HepG2 (cell line): ENCODE measurements around the gene CHCHD1. TPM values are rescaled to one million over a fixed set of nuclear protein-coding genes. Genes with fewer than 3 reads are reported as not detected.
A peak's percentile ranks its signal among the peaks of the same experiment; 100 is the strongest.

Experiments
- ARNT2 ChIP-seq: sonication (generic); formaldehyde crosslinking; IDR thresholded peaks from 2 replicates; pipeline ENCODE4 v1.8.0; 2022; ENCODE audit warnings: mild to moderate bottlenecking, low read depth, missing genetic modification reagents, moderate library complexity
- ATF7 ChIP-seq, 2 experiments: fragments of 450-650 bp in 1 of 2; sonication (generic) in 1 of 2; formaldehyde crosslinking in 1 of 2; IDR thresholded peaks; 2 replicates each; pipeline versions ENCODE4 v1.4.0 to v1.6.1; 2016 to 2020; ENCODE audit warnings: antibody characterized with exemption in 1 of 2, mild to moderate bottlenecking in 1 of 2, missing genetic modification reagents in 1 of 2
- E2F5 ChIP-seq: sonication (generic); formaldehyde crosslinking; conservative IDR thresholded peaks from 2 replicates; pipeline ENCODE4 v1.4.0; 2020; ENCODE audit warnings: missing genetic modification reagents
- ESRRA ChIP-seq: sonication (generic); formaldehyde crosslinking; IDR thresholded peaks from 2 replicates; pipeline ENCODE4 v1.5.1; 2020; ENCODE audit warnings: mild to moderate bottlenecking, low read depth, missing genetic modification reagents
- ETV6 ChIP-seq: sonication (generic); formaldehyde crosslinking; conservative IDR thresholded peaks from 2 replicates; pipeline ENCODE4 v1.4.0; 2020; ENCODE audit warnings: missing genetic modification reagents
- KMT2B ChIP-seq: IDR thresholded peaks from 2 replicates; pipeline ENCODE4 v1.6.1; 2016; ENCODE audit warnings: missing genetic modification reagents, missing compliant biosample characterization
- NFE2L2 ChIP-seq: fragments of 150-350 bp; IDR thresholded peaks from 2 replicates; pipeline ENCODE4 v1.6.1; 2014; ENCODE audit warnings: low read length
- SIX4 ChIP-seq: sonication (generic); formaldehyde crosslinking; IDR thresholded peaks from 2 replicates; pipeline ENCODE4 v1.4.0; 2020; ENCODE audit warnings: missing genetic modification reagents
- ZNF335 ChIP-seq: sonication (generic); formaldehyde crosslinking; IDR thresholded peaks from 2 replicates; pipeline ENCODE4 v1.4.0; 2020; ENCODE audit warnings: missing genetic modification reagents
- ZNF367 ChIP-seq: sonication (generic); formaldehyde crosslinking; IDR thresholded peaks from 2 replicates; pipeline ENCODE4 v1.4.0; 2020; ENCODE audit warnings: missing genetic modification reagents, borderline replicate concordance
- ZNF431 ChIP-seq: sonication (generic); formaldehyde crosslinking; IDR thresholded peaks from 2 replicates; pipeline ENCODE4 v1.9.0; 2022; ENCODE audit warnings: missing genetic modification reagents, low read depth, mild to moderate bottlenecking, borderline replicate concordance
- ZNF629 ChIP-seq: sonication (generic); formaldehyde crosslinking; conservative IDR thresholded peaks from 2 replicates; pipeline ENCODE4 v1.5.0; 2020; ENCODE audit warnings: missing genetic modification reagents
- polyA plus RNA-seq, 8 experiments: library from polyadenylated mRNA; depleted of rRNA in 3 of 8; stranded (reverse) in 7 of 8; unstranded in 1 of 8; fragments of >200 nt; fragmentation: Illumina TruSeq in 4 of 8; extraction: Trizol in 4 of 8; gene quantifications; 2 replicates each; pipeline versions ENCODE4 v1.2.1 to v1.2.3, GENCODE V29; 2011 to 2016; ENCODE audit warnings: low read depth in 4 of 8, missing spikeins in 1 of 8, mixed read lengths in 1 of 8; ENCODE audit not compliant: insufficient read depth in 1 of 8
- total RNA-seq, 5 experiments: library from RNA; depleted of rRNA; stranded (reverse); fragments of >200 nt; fragmentation: Illumina TruSeq; extraction: Trizol; gene quantifications; 2 replicates each; pipeline ENCODE4 v1.2.3, GENCODE V29; 2016; ENCODE audit warnings: low read depth in 1 of 5
- TF ChIP-seq, protein P1 (sequence below): sonication (generic); formaldehyde crosslinking; IDR thresholded peaks from 2 replicates; pipeline ENCODE4 v1.4.0; 2020; ENCODE audit warnings: mild to moderate bottlenecking, missing genetic modification reagents
- TF ChIP-seq, protein P2 (sequence below): IDR thresholded peaks from 2 replicates; pipeline ENCODE4 v1.6.1; 2016; ENCODE audit warnings: mild to moderate bottlenecking
- TF ChIP-seq, protein P3 (sequence below): sonication (generic); formaldehyde crosslinking; IDR thresholded peaks from 2 replicates; pipeline ENCODE4 v1.4.0; 2020; ENCODE audit warnings: missing genetic modification reagents

The CHCHD1 gene
- total and polyA plus RNA-seq, 2 of the 13 experiments (the other 11 are each of a cell fraction or from before 2014, with no cell fraction given) = 36.9 to 71.2 TPM

- TF ChIP-seq, protein P1, sequence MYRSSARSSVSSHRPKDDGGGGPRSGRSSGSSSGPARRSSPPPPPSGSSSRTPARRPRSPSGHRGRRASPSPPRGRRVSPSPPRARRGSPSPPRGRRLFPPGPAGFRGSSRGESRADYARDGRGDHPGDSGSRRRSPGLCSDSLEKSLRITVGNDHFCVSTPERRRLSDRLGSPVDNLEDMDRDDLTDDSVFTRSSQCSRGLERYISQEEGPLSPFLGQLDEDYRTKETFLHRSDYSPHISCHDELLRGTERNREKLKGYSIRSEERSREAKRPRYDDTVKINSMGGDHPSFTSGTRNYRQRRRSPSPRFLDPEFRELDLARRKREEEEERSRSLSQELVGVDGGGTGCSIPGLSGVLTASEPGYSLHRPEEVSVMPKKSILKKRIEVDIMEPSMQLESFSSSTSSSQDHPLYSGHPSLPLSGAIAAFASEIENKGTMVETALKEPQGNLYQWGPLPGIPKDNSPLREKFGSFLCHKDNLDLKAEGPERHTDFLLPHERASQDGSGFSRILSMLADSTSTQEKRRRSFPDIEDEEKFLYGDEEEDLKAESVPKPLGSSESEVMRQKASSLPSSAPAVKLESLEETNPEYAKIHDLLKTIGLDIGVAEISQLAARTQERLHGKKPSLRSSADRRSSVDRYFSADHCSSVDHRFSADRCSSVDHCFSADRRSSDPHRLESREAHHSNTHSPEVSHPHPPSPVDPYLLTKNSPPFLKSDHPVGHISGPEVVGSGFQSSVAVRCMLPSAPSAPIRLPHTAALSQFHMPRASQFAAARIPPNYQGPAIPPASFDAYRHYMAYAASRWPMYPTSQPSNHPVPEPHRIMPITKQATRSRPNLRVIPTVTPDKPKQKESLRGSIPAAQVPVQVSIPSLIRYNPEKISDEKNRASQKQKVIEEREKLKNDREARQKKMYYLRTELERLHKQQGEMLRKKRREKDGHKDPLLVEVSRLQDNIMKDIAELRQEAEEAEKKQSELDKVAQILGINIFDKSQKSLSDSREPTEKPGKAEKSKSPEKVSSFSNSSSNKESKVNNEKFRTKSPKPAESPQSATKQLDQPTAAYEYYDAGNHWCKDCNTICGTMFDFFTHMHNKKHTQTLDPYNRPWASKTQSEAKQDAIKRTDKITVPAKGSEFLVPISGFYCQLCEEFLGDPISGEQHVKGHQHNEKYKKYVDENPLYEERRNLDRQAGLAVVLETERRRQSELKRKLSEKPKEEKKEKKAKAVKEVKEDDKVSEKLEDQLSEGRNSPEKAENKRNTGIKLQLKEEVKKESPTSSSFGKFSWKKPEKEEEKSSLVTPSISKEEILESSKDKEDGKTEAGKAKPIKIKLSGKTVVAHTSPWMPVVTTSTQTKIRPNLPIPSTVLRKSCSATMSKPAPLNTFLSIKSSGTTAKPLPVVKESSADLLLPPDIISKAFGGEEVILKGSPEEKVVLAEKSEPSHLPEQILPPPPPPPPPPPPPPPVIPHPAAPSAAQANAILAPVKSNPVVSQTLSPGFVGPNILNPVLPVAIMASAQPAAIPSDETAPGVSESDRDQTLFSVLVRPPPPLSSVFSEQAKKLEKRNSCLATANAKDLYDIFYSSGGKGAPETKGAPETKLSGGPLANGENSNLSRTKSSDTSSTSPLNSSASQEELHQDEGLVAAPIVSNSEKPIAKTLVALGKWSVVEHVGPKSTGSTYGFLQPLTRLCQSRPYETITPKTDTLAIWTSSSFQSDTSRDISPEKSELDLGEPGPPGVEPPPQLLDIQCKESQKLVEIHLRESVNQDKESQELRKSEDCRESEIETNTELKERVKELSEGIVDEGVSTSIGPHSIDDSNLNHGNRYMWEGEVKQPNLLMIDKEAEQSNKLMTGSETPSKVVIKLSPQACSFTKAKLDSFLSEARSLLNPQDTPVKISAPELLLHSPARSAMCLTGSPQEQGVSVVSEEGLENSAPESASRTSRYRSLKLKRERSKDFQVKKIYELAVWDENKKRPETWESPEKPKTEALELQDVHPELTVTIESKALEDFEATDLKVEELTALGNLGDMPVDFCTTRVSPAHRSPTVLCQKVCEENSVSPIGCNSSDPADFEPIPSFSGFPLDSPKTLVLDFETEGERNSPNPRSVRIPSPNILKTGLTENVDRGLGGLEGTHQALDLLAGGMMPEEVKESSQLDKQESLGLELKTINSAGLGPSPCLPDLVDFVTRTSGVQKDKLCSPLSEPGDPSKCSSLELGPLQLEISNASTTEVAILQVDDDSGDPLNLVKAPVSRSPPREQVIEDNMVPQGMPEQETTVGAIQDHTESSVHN (CRISPR knock-in tag) = no peak
- TF ChIP-seq ZNF629 (CRISPR knock-in tag) (0 out of 2 replicates have a peak, but pooled peaks have one; percentile 5), SIX4 (CRISPR knock-in tag) (no peak), ESRRA (no peak), ETV6 (CRISPR knock-in tag) (no peak), KMT2B (CRISPR knock-in tag) (no peak), ZNF431 (CRISPR knock-in tag) (0 out of 2 replicates have a peak, but pooled peaks have one; percentile 53), ZNF335 (CRISPR knock-in tag) (0 out of 2 replicates have a peak, but pooled peaks have one; percentile 42), E2F5 (no peak), ZNF367 (CRISPR knock-in tag) (0 out of 2 replicates have a peak, but pooled peaks have one; percentile 63), NFE2L2 (no peak), ARNT2 (CRISPR knock-in tag) (no peak), ATF7 (IDR thresholded peaks at IDR 0.05) (no peak), ATF7 (CRISPR knock-in tag; IDR thresholded peaks at IDR 0.05) (no peak)
- TF ChIP-seq, protein P2, sequence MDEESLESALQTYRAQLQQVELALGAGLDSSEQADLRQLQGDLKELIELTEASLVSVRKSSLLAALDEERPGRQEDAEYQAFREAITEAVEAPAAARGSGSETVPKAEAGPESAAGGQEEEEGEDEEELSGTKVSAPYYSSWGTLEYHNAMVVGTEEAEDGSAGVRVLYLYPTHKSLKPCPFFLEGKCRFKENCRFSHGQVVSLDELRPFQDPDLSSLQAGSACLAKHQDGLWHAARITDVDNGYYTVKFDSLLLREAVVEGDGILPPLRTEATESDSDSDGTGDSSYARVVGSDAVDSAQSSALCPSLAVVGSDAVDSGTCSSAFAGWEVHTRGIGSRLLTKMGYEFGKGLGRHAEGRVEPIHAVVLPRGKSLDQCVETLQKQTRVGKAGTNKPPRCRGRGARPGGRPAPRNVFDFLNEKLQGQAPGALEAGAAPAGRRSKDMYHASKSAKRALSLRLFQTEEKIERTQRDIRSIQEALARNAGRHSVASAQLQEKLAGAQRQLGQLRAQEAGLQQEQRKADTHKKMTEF (CRISPR knock-in tag) = peak; percentile 53; the same call in 1 of the 2 replicates
- TF ChIP-seq, protein P3, sequence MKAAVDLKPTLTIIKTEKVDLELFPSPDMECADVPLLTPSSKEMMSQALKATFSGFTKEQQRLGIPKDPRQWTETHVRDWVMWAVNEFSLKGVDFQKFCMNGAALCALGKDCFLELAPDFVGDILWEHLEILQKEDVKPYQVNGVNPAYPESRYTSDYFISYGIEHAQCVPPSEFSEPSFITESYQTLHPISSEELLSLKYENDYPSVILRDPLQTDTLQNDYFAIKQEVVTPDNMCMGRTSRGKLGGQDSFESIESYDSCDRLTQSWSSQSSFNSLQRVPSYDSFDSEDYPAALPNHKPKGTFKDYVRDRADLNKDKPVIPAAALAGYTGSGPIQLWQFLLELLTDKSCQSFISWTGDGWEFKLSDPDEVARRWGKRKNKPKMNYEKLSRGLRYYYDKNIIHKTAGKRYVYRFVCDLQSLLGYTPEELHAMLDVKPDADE (CRISPR knock-in tag) = no peak; the same call in 1 of the 2 replicates
These were observed 9.3 kb upstream of the CHCHD1 start (continued) for GRCh38 chr10:73772281-73773151.
